PFSK-1 (cell line): ENCODE data around the gene SAFB.

Source experiments
- FOXP2 ChIP-seq: optimal IDR thresholded peaks from 2 replicates; pipeline ENCODE3; 2011; ENCODE audit warnings: borderline replicate concordance, control low read depth, inconsistent platforms; ENCODE audit not compliant: insufficient read depth; ENCODE audit errors: extremely low read length, extremely low read depth
- POLR2AphosphoS5 ChIP-seq: IDR thresholded peaks from 2 replicates; pipeline ENCODE4 v1.6.1; 2012; ENCODE audit warnings: low read depth, mild to moderate bottlenecking, control low read depth, low read length, moderate library complexity
- TF ChIP-seq, protein P1 (sequence below), 2 experiments: IDR thresholded peaks; 2 replicates each; pipeline versions ENCODE4 v1.6.1 to v1.8.0; 2011 to 2012; ENCODE audit warnings: low read depth in 2 of 2, low read length in 2 of 2, control low read depth in 1 of 2, inconsistent platforms in 1 of 2, mild to moderate bottlenecking in 1 of 2, moderate library complexity in 1 of 2; ENCODE audit not compliant: insufficient read depth in 1 of 2

DNA sequence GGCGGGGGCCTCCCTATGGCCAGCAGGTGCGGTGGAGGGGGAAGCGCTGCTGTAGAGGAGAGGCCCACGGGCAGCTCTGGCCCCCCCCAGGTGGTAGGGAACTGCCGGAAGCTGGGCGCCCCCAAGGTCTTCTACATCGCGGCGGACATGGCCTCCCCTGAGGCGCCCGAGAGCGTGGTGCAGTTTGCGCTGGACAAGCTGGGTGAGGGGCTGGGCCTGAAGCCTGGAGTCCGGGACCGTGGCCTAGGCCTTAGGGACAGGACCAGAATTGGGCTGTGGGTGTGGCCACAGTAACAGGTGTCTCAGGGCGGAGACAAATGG, 63.4 kb downstream of the SAFB start:
- TF ChIP-seq POLR2AphosphoS5 (no peak), FOXP2 (no peak)
- TF ChIP-seq, protein P1, sequence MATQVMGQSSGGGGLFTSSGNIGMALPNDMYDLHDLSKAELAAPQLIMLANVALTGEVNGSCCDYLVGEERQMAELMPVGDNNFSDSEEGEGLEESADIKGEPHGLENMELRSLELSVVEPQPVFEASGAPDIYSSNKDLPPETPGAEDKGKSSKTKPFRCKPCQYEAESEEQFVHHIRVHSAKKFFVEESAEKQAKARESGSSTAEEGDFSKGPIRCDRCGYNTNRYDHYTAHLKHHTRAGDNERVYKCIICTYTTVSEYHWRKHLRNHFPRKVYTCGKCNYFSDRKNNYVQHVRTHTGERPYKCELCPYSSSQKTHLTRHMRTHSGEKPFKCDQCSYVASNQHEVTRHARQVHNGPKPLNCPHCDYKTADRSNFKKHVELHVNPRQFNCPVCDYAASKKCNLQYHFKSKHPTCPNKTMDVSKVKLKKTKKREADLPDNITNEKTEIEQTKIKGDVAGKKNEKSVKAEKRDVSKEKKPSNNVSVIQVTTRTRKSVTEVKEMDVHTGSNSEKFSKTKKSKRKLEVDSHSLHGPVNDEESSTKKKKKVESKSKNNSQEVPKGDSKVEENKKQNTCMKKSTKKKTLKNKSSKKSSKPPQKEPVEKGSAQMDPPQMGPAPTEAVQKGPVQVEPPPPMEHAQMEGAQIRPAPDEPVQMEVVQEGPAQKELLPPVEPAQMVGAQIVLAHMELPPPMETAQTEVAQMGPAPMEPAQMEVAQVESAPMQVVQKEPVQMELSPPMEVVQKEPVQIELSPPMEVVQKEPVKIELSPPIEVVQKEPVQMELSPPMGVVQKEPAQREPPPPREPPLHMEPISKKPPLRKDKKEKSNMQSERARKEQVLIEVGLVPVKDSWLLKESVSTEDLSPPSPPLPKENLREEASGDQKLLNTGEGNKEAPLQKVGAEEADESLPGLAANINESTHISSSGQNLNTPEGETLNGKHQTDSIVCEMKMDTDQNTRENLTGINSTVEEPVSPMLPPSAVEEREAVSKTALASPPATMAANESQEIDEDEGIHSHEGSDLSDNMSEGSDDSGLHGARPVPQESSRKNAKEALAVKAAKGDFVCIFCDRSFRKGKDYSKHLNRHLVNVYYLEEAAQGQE (IDR thresholded peaks at IDR 0.05; ENCODE audit: insufficient read depth in 1 of 2, low read depth in 2 of 2, low read length in 2 of 2): no peak
